ENCODE results near the gene ANKRD10.

- TF ChIP-seq CTCF (IDR thresholded peaks at IDR 0.05) = no peak
- TF ChIP-seq POLR2A (IDR thresholded peaks at IDR 0.05) = no peak
These were observed 17.7 kb upstream of the ANKRD10 start for GRCh38 chr13:110932588-110932987.

Measured in Peyer's patch (tissue), 4 donors.